HEK293T (cell line): Measurements from ENCODE around the gene RPLP1.

Source experiments
- CTCF ChIA-PET: fragments of 350-600 bp; formaldehyde crosslinking; extraction: SDS; loops from one replicate; lab custom pipeline; 2021; ENCODE audit warnings: antibody characterized with exemption, inconsistent platforms; lab: Yijun Ruan, JAX
- POLR2A ChIA-PET: fragments of 350-600 bp; formaldehyde crosslinking; extraction: SDS; loops from one replicate; lab custom pipeline; 2020; ENCODE audit warnings: antibody characterized with exemption, inconsistent platforms; lab: Yijun Ruan, JAX
- DNase-seq: peaks from one replicate; pipeline ENCODE4 v3.0.0; 2012; ENCODE audit warnings: mixed read lengths; ENCODE audit errors: extremely low spot score
- ARNT ChIP-seq: fragments of 450-650 bp; IDR thresholded peaks from 2 replicates; pipeline ENCODE4 v1.6.1; 2017; ENCODE audit warnings: mild to moderate bottlenecking
- BHLHE40 ChIP-seq: fragments of 450-650 bp; IDR thresholded peaks from 2 replicates; pipeline ENCODE4 v1.6.1; 2016; ENCODE audit warnings: mild to moderate bottlenecking, moderate library complexity, borderline replicate concordance
- CTBP1 ChIP-seq: fragments of 450-650 bp; IDR thresholded peaks from 2 replicates; pipeline ENCODE4 v1.6.1; 2016; ENCODE audit warnings: borderline replicate concordance
- ELF4 ChIP-seq: fragments of 450-650 bp; IDR thresholded peaks from 2 replicates; pipeline ENCODE4 v1.6.1; 2017; ENCODE audit warnings: antibody characterized with exemption
- FOXA1 ChIP-seq: fragments of 450-650 bp; IDR thresholded peaks from 2 replicates; pipeline ENCODE4 v1.6.1; 2016; ENCODE audit warnings: mild to moderate bottlenecking
- FOXK2 ChIP-seq: fragments of 450-650 bp; IDR thresholded peaks from 2 replicates; pipeline ENCODE4 v1.6.1; 2016; ENCODE audit warnings: mild to moderate bottlenecking
- FOXM1 ChIP-seq: fragments of 450-650 bp; IDR thresholded peaks from 2 replicates; pipeline ENCODE4 v1.6.1; 2017; ENCODE audit warnings: mild to moderate bottlenecking, borderline replicate concordance
- HDGF ChIP-seq: fragments of 450-650 bp; IDR thresholded peaks from 2 replicates; pipeline ENCODE4 v1.6.1; 2017; ENCODE audit warnings: antibody characterized with exemption, borderline replicate concordance
- L3MBTL2 ChIP-seq: fragments of 450-650 bp; conservative IDR thresholded peaks from 2 replicates; pipeline ENCODE4 v1.6.1; 2016; ENCODE audit warnings: mild to moderate bottlenecking
- LEF1 ChIP-seq: fragments of 450-650 bp; IDR thresholded peaks from 2 replicates; pipeline ENCODE4 v1.6.1; 2017; ENCODE audit warnings: mild to moderate bottlenecking, borderline replicate concordance
- NFRKB ChIP-seq: fragments of 450-650 bp; IDR thresholded peaks from 2 replicates; pipeline ENCODE4 v1.6.1; 2016; ENCODE audit warnings: mild to moderate bottlenecking, moderate library complexity
- SP1 ChIP-seq: fragments of 450-650 bp; IDR thresholded peaks from 2 replicates; pipeline ENCODE4 v1.6.1; 2017
- SUZ12 ChIP-seq: fragments of 450-650 bp; IDR thresholded peaks from 2 replicates; pipeline ENCODE4 v1.6.1; 2016; ENCODE audit warnings: mild to moderate bottlenecking
- TARDBP ChIP-seq: fragments of 450-650 bp; IDR thresholded peaks from 2 replicates; pipeline ENCODE4 v1.6.1; 2016
- ZNF384 ChIP-seq: fragments of 450-650 bp; IDR thresholded peaks from 2 replicates; pipeline ENCODE4 v1.6.1; 2016
- TF ChIP-seq, protein P1 (sequence below): fragments of 450-650 bp; IDR thresholded peaks from 2 replicates; pipeline ENCODE4 v1.6.1; 2016

The RPLP1 gene

DNA sequence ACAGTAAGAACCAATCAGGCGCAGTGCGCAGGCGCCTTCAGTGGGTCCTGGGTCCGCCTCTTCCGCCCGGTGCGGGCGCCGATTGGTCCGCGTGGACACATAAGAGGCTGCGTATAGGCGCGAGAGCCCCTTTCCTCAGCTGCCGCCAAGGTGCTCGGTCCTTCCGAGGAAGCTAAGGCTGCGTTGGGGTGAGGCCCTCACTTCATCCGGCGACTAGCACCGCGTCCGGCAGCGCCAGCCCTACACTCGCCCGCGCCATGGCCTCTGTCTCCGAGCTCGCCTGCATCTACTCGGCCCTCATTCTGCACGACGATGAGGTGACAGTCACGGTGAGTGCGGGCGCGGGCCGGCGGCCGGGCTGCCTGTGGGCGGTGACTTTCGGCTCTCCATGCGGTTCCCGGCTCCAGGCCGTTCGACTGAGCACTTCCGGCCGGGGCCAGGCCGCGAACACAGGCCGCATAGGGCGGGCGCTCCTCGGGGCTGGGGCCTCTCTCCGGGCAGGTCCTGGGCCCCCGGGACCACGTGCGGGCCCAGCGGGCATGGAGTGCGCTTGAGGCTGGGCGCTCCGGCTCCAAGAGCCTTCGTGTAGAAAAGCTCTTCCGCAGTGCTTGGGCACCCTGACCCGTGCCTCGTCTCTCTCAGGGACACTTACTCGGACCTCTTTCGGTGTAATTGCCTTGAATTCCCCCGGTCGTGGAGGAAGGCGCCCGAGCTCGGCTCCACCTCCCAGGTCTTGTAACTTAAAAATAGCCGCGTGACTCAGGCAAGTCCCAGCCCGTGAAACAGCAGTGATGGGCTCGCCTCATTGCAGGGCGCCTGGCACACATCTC lies at the start of gene RPLP1:
Gene RPLP1, plus strand, starts transcription at position 127 of the 830 bp plus-strand sequence. Its CDS starts 131 bp downstream, at position 258.
- ChIA-PET POLR2A (interaction anchor here (0.6 to 4.6 kb wide), 27 partner anchors 9 to 705 kb away, joined by 3 to 116 read pairs (median 4); partner anchors contain the start of genes GLCE and KIF23), CTCF (interaction anchor here (0.7 to 4.4 kb wide), 3 partner anchors 10 to 1337 kb away, joined by 3 to 25 read pairs (median 3); no protein-coding TSS in a partner anchor)
- TF ChIP-seq TARDBP (no peak), L3MBTL2 (peak; percentile 47; the same call in 1 of the 2 replicates), BHLHE40 (no peak), NFRKB (no peak), HDGF (no peak), FOXM1 (no peak), SUZ12 (no peak), CTBP1 (no peak), LEF1 (no peak), ELF4 (peak; percentile 96), FOXK2 (no peak)
- TF ChIP-seq, protein P1, sequence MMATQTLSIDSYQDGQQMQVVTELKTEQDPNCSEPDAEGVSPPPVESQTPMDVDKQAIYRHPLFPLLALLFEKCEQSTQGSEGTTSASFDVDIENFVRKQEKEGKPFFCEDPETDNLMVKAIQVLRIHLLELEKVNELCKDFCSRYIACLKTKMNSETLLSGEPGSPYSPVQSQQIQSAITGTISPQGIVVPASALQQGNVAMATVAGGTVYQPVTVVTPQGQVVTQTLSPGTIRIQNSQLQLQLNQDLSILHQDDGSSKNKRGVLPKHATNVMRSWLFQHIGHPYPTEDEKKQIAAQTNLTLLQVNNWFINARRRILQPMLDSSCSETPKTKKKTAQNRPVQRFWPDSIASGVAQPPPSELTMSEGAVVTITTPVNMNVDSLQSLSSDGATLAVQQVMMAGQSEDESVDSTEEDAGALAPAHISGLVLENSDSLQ = no peak
- DNase-seq = peak; percentile 93

DNA sequence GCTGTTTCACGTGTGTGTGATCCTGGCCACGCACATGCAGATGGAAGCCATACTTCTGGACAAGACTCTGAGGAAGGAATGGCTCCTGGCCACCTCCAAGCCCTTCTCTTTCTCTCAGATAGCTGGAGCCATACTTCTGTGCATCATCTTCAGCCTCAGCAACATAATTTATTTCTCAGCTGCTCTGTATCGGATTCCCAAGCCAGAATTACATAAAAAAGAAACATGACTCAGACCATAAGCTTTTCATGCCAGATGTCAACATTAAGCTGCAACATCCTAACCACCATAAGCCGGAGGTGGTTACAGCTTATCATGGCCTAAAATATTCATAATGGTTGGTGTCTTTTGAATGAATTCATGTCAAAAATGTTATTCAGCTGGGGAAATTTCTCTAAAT lies 49.0 kb upstream of the RPLP1 start:
- no peak for DNase-seq
- TF ChIP-seq TARDBP (no peak), NFRKB (no peak), ELF4 (no peak), ARNT (no peak), HDGF (no peak), ZNF384 (no peak), FOXM1 (no peak), L3MBTL2 (no peak), CTBP1 (no peak), BHLHE40 (no peak), SUZ12 (no peak), FOXA1 (no peak), FOXK2 (no peak), LEF1 (no peak), SP1 (no peak)
- TF ChIP-seq, protein P1 = no peak
- POLR2A ChIA-PET = interaction anchor here (1.2 to 3.0 kb wide), 3 partner anchors 11 to 49 kb away, joined by 3 to 15 read pairs (median 4); partner anchors contain the start of genes KIF23 and RPLP1
- CTCF ChIA-PET = interaction anchor here (1.1 kb wide), 1 partner anchor 344 kb away, joined by 3 read pairs; no protein-coding TSS in a partner anchor

DNA sequence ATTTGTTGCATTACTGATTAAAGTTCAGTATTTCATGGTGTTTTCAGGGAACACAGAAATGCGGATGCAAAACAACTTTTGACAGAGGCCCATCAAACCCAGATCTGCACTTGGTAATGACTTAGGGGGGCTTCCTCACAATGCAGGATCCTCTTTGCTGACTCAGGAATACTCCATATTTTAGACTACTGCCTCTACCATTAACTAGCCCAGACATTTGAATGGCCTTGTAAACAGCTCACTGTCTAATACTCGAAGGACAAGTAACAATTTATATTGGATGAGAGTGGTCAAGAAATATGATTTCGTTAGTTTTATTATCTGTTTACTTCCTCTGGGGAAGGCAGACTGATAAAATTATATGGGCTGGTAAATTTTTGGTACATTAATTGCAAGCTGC lies 47.5 kb upstream of the RPLP1 start:
- DNase-seq = no peak
- TF ChIP-seq ARNT = no peak
- no peak for TF ChIP-seq ELF4
- no peak for TF ChIP-seq LEF1
- no peak for TF ChIP-seq HDGF
- TF ChIP-seq NFRKB = no peak
- no peak for TF ChIP-seq SP1
- TF ChIP-seq, protein P1 = no peak
- no peak for TF ChIP-seq FOXM1
- no peak for TF ChIP-seq BHLHE40
- no peak for TF ChIP-seq L3MBTL2
- TF ChIP-seq SUZ12 = no peak
- TF ChIP-seq FOXA1 = no peak
- no peak for TF ChIP-seq ZNF384
- TF ChIP-seq FOXK2 = no peak
- TF ChIP-seq TARDBP = no peak
- no peak for TF ChIP-seq CTBP1
- CTCF ChIA-PET = no interaction called here
- POLR2A ChIA-PET = interaction anchor here (1.6 to 3.0 kb wide), 2 partner anchors 9 to 16 kb away, joined by 4 to 15 read pairs; partner anchors contain the start of gene KIF23

DNA sequence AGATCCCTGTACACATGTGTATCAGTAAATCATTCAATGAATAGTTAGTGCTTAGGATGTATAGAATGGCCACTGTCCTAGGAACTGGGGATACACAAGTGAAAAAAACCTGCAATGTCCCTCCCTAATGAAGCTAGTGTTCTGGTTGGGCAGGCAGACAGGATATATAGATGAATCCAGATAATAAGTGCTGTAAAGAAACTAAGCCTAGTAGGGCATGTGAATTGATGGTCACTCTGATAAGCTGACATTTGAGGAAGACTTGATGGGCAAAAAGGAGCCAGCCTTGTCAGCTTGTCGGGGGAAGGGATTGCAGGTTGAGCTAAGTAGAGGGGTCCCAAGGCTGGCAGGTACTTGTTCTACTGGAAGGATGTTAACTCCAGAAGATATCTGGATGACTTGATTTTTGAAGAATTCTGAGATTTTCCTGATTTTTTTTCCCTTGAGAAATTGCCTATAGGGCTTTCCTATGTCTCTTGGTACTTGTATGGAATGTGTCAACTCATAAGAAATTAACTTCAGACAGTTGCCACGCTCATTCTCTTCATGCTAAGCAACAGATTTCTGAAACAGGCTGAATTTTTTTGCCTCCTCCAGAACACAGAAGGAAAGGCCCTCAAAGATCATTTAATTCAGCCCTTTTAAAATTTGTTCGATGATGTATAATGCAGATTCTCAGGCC lies 44.8 kb upstream of the RPLP1 start:
- TF ChIP-seq TARDBP = no peak
- TF ChIP-seq FOXK2 = no peak
- no peak for TF ChIP-seq ARNT
- TF ChIP-seq NFRKB = no peak
- TF ChIP-seq LEF1 = no peak
- DNase-seq = no peak
- CTCF ChIA-PET = no interaction called here
- POLR2A ChIA-PET = interaction anchor here (1.4 kb wide), 1 partner anchor 44 kb away, joined by 3 read pairs; the partner anchor contains the start of gene RPLP1

DNA sequence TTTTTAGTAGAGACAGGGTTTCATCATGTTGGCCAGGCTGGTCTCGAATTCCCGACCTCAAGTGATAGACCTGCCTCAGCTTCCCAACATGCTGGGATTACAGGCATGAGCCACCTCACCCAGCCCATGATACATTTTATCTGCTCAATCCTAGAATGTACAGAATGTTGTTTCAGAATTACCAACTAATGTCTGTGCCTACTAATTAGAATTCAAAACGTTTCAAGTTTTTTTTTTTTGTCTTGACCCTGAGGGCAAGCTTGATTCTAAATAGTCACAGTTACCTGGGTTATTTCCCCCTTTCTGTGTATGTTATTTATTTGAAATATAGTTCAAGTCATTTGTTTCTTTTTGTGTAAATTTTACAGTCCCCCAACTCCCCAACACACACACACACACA lies 43.8 kb upstream of the RPLP1 start:
- ChIA-PET POLR2A (interaction anchor here (1.4 kb wide), 1 partner anchor 43 kb away, joined by 3 read pairs; the partner anchor contains the start of gene RPLP1), CTCF (no interaction called here)
- no peak for DNase-seq
- TF ChIP-seq FOXK2 (no peak), BHLHE40 (no peak), ARNT (no peak), FOXA1 (no peak)
